NCI-H2171 (cell line): Measurements from ENCODE around the gene KLHL10.

Experiments used
- DNase-seq: peaks from one replicate; lab custom pipeline; 2025; lab: John Stamatoyannopoulos, UW

Gene KLHL10

DNA sequence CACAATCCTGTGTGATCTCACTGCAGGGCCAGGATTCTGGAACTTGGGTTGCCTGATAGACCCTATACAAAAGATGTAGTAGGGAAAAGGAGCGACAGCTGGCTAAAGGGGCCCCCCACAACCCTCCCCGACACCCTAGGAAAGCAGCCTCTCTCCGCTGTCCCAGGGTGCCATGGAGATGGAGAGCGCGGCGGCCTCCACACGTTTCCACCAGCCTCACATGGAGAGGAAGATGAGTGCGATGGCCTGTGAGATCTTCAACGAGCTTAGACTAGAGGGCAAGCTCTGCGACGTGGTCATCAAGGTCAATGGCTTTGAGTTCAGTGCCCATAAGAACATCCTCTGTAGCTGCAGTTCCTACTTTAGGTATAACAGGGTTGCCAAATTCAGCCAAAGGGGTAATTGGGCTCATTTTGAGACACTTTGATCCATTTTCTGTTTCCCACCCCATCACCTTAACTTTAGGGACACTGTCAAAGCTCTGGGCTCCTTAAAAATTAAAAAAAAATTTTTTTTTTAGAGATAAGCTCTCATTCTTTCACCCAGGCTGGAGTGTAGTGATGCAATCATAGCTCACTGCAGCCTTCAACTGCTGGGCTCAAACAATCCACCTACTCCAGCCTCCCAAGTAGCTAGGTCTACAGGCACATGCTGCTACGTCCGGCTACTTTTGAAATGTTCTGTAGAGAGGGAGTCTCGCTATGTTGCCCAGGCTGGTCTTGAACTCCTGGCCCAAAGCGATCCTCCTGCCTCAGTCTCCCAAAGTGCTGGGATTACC, at the start of gene KLHL10:
Gene KLHL10, plus strand, starts transcription at position 65 of the 778 bp plus-strand sequence. Its CDS starts 108 bp downstream, at position 173.
- no peak for DNase-seq

GRCh38 chr17:41792845-41793783, 44.5 kb upstream of the KLHL10 start:
- DNase-seq, result no peak

DNA sequence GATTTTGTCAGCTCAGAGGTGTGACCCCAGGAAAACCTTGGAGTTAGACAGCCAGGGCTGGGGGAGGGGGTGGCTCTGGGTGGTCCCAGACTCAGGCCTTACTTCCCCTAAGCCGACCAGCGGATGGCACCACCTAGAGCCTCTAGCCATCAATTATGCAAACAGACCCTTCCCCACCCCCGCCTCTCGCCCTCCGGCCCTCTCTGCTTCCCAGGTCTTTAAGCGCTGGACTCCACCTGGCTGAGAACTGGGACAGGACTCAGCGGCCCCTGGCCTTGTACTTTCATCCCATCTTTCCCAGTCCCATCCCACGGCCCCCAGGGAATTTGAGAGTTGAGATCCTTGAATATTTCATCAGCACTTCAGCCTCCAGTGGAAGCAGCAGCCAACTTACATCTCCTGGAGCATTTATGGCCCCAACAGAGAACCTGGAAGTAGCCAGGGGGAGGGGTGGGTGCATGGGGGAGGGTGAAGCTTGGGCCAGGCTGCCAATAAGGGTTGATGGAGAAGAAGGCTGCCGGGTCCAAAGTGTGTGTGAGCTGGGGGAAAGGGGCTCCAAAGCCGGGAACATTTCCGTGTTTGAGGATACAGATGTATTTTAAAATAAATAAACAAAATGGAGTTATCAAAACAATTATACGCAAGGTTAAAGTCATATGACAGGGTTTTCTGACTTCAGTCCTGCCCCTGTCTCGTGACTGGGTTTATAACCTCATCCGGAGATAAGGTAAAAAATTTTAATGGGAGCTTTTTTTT, 43.7 kb upstream of the KLHL10 start:
- no peak for DNase-seq

DNA sequence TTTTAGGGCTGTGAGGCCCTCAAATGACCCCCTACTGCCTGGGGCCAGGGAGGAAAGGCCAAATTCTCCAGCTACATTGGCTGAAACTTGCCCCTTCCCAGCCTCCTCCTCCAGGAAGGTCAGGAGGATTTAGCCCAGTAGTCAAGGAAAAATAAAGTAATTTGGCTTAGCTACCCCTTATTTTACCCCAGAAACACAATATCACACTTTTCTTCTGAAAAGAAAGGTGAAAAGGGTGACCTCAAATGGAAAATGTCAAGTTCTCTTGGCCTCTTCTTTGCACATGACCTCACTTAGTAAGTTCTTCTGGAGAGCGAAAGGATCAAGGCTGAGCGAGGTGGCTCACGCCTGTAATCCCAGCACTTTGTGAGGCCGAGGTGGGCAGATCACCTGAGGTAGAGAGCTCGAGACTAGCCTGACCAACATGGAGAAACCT, 43.1 kb upstream of the KLHL10 start:
- DNase-seq, result no peak

- no peak for DNase-seq
Observed at GRCh38 chr17:41796121-41796895, 41.3 kb upstream of the KLHL10 start.

DNA sequence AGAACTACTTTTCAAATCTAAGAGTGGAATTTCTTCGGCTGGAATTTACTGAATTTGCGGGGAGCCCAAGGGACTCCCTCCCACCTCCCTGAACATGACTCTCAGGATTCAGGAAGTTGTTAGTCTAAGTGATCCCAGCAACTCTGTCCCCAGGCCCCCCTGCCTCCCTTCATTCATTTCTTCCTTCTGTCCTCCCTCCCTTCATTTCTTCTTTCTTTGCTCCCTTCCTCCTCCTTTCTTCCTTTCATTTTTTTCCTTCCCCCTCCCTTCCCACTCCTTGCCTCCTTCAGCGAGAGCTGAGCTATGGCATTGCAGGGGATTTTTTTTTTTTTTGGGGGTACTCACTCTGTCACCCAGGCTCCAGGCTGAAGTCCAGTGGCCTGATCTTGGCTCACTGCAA, 40.2 kb upstream of the KLHL10 start:
- DNase-seq, result no peak

DNA sequence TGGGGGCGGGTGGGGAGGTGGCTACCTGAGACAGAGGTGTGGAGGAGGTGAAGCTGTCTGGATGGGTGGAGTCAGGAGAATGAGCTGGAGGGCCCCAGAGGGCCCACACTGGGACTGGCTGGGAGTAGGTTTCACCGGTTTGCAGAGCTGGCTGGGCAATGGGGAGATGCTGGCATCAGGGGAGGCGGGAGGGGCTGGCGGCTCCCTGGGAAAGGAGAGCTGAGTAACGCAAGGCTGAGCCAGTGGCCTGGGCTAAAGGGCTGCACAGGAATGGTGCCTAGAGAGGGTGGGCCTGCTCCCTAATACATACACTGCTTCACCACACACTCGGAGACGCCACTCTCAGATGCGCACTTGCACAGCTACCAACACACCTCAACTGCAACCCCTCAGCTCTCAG, 38.3 kb upstream of the KLHL10 start:
- DNase-seq, result no peak

GRCh38 chr17:41800601-41801373, 36.8 kb upstream of the KLHL10 start:
- no peak for DNase-seq

DNA sequence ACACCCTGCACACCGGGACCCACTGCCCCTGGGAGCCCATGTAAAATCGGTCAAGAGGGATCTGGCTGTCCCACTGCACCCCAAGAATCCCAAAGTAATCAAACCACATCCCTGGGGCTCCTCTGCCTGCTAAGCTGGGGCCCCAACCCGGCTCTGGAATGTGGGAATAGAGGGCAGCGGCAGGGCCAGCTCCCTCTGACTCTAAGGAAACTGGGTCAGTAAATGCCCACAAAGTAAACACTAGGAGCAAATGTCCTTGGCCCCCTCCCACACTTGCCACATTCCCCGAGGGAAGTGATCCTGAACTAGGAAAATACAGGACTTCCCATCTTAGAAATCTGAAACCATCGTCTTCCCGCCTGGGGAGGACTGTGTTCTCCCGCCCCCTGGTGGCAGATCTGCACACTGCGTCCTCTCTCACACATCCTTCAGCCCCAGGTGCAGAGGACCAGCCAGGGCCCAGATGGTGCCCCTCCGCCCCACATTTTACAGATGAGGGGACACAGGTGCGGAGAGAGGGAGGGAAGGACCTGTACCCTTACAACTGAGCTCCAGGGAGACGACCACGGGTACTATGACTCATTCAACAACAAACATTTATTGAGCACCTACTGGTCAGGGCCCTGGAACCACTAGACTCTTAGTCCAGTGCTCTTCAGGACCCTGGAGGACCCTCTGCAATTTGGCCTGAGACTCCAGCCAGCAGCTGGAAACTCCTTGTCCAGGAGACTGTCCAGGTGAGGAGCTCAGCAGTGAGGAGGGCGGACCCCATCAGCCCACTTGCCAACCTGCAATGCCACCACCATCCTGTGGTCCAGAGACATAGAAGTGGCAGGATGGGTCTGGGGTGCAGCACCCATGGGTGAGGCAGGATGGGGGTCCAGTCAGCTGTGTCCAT, 36.0 kb upstream of the KLHL10 start:
- peak; percentile 82 for DNase-seq

DNA sequence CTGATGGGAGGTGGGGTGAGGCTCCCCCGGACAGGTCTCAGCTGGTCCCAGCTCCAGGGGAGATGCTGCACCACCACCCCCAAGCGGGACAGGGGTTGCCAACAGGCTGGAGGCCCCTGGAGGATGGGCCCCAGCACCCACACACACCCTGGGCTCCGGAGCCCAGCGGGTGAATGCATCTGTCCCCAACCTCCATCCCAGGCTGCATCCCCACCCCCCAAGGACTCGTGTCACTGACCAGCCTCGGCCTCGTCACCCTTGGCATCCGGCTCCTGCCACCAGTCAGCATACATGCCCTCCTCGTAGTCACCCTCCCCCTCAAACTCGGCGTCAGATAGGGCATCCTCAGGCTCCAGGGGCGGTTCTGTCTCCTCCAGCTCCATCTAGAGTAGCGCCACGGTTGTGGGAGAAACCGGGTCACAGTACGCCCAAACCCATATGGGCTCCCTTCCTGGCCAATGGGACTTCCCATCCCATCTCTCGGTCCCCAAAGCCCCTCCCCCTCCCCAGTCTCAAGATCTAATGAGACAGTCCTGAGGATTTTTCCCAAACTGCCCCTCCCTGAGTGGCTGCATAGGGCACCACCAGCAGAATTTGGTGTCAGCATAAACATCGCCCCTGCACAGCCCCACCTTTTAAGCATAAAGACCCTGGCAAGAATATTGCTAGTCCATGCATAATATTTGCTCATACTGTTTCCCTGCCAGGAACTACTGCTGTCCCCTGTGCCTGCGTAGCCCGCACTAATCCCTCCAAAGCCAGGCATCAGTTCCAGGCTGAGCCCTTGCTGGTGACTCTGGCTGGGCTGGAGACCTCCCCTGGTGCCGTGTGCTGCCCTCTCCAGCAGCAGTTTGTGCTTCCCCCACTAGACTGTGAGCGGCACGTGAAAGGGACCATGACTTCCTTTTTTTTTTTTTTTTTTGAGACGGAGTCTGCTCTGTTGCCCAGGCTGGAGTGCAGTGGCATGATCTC, 34.3 kb upstream of the KLHL10 start:
- DNase-seq, result no peak

DNA sequence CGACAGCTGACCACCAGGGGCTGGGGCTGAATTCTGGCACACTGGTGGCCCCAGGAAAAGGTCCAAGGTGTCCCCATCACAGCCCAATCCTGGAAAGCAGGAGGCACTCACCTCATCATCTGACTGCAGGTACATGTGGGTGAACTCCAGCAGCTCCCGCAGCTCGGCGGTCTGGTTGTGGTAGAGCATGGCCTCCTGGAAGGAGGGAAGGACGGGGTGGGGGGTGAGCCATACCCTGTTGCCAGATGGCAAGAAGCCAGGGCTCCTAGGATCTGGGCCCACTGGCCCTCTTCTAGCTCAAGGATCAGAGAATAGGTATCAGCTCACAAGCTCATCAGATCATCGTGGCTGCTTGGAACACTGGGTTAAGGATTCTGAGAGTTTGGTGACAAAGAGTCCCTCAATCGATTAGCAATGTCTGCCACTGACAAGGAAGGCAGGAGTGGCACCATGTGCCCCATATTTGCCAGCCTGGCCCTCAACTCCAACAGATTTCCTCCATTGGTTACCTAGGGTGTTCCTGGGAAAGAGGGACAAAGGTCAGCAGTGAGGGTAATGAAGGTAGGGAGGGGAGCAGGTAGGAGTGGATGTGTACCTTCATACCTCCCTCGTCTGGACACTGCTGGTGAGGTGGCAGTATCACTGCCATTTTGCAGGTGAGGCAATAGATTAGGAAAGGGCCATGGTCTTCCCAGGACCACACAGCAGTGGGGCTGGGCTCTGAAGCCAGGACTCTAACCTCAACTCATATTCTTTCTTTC, 30.8 kb upstream of the KLHL10 start:
- DNase-seq, result no peak

- DNase-seq, result no peak
Observed at GRCh38 chr17:41810659-41811548, 26.7 kb upstream of the KLHL10 start.

GRCh38 chr17:41811549-41812380, 25.9 kb upstream of the KLHL10 start, which contains the start of gene P3H4:
Gene P3H4 (minus strand): TSS chr17:41811949. CDS start chr17:41811915, 34 bp downstream.
- DNase-seq, result peak; percentile 50

- peak; percentile 32 for DNase-seq
Observed at GRCh38 chr17:41812381-41813151, 25.1 kb upstream of the KLHL10 start, which contains the start of gene FKBP10. Gene FKBP10 (plus strand): TSS chr17:41813004. CDS start chr17:41813035, 31 bp downstream.
